GM18502 (cell line): ENCODE measurements around the gene QSER1.

Source experiments
- ATAC-seq: cut with Tn5 transposase; IDR thresholded peaks from one replicate; pipeline ENCODE4 v1.9.1; 2021; ENCODE audit warnings: mild to moderate bottlenecking; ENCODE audit not compliant: unreplicated experiment, poor library complexity

QSER1 gene

GRCh38 chr11:32987851-32988250 lies 95.2 kb downstream of the QSER1 start:
- ATAC-seq = no peak

DNA sequence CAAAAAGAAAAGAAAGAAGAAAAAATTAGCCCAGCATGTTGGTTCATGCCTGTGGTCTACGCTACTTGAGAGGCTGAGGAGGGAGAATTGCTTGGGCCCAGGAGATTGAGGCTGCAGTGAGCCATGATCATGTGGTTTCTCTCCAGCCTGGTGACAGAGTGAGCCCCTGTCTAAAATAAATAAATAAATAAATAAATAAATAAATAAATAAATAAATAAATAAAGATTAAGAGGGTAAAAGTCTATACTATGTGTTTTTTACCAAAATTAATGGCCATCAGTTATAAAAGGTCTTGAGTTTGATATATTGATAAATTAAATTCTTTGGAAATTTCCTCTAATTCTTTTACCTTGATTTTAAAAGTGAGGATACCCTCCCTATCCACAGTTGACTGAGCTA lies 97.9 kb downstream of the QSER1 start:
- ATAC-seq = no peak

DNA sequence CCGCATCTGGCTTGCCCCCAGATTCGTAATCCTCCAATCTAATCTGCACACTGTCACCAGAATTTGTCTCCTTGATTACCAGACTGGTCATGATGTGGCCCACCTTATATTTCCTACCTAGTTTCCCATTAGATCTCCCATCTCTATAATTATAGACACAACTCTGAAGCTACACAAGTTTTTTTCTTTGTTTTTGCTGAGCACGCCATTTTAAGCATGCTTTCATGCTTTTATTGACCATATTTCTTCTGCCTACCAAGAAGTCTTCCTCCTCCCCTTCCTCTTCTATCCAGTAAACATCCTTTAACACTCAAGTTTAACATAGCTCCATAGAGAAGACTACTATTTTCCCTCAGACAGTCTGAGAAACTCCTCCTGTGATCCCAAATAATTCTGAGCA lies 98.8 kb downstream of the QSER1 start:
- no peak for ATAC-seq

DNA sequence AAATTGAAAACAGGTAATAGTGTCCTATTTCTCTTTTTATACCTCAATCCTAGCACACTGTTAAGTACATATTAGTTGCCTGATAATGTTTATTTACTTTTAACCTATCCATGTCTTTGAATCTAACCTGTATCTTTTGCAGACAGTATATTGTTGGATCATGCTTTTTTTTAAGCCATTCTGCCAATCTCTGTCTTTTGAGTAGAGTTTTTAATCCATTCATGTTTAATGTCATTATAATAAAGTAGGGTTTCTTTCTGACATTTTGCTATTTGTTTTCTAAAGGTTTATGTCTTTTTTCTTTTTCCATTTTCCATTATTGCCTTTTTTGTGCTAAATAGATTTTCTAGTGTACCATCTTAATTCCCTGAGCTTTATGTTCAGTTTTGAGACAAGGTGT lies 99.3 kb downstream of the QSER1 start:
- no peak for ATAC-seq

DNA sequence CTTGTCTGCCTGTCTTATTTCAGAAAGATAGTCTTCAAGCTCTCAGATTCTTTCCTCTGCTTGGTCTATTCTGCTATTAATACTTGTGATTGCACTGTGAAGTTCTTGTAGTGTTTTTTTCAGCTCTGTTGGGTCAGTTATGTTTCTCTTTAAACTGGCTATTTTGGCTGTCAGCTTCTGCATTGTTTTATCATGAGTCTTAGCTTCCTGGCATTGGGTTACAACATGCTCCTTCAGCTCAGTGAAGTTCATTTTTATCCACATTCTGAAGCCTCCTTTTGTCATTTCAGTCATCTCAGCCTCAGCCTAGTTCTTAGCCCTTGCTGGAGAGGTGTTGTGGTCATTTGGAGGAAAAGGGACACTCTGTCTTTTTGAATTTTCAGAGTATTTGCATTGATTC lies 107.6 kb downstream of the QSER1 start:
- no peak for ATAC-seq

GRCh38 chr11:33001281-33001680 lies 108.7 kb downstream of the QSER1 start:
- ATAC-seq = no peak

GRCh38 chr11:33001751-33002542 lies 109.3 kb downstream of the QSER1 start:
- no peak for ATAC-seq

GRCh38 chr11:33005175-33005574 lies 112.6 kb downstream of the QSER1 start:
- no peak for ATAC-seq

GRCh38 chr11:33006010-33006409 lies 113.4 kb downstream of the QSER1 start:
- no peak for ATAC-seq

GRCh38 chr11:33013755-33014154 lies 121.1 kb downstream of the QSER1 start:
- ATAC-seq = no peak

GRCh38 chr11:33015621-33016551 lies 123.3 kb downstream of the QSER1 start, which contains the start of gene DEPDC7:
Gene DEPDC7, plus strand, starts transcription at chr11:33015878. Its CDS starts 78 bp downstream, at chr11:33015956.
- ATAC-seq = peak; percentile 70

DNA sequence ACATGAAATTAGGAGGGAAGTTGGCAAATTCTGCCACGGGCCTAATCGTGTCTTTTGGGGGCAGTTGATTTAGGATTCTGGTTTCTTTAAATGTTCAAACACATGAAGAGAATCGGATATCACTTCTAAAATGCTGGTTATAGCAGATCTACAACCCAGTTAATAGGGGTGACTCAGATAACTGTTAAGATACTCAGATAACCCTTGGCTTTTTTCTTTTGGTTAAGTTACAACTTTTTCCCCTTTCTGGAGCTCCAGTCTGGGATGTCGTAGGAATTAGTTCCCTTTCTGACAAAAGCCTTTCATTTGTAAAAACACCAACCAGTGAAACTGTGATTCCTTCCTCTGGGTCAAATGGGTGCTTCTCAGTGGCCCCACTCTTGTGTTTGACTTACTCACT lies 124.0 kb downstream of the QSER1 start:
- ATAC-seq = no peak

DNA sequence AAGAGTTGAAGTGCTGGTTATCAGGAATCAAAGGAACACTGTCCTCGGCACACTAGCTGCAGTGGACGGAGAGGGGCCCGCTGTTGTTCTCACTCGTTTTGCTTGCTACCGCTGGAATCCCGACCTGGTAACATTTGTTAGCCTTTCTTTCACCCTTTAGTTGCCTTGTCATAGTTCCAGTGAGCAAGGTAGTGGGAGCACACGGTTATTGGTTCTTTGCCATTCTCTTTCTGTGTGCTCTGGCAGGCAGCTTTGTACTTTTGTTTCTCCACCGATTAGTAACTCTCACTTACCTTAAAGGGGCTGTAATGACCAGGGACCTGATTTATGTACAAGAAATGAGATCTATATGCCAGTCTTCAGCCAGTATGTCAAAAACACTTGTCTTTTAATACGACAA lies 124.9 kb downstream of the QSER1 start:
- ATAC-seq = no peak

GRCh38 chr11:33017965-33018364 lies 125.4 kb downstream of the QSER1 start:
- ATAC-seq = no peak

- ATAC-seq = no peak
These were observed 126.2 kb downstream of the QSER1 start for GRCh38 chr11:33018840-33019239.

GRCh38 chr11:33021501-33021900 lies 128.9 kb downstream of the QSER1 start:
- no peak for ATAC-seq

DNA sequence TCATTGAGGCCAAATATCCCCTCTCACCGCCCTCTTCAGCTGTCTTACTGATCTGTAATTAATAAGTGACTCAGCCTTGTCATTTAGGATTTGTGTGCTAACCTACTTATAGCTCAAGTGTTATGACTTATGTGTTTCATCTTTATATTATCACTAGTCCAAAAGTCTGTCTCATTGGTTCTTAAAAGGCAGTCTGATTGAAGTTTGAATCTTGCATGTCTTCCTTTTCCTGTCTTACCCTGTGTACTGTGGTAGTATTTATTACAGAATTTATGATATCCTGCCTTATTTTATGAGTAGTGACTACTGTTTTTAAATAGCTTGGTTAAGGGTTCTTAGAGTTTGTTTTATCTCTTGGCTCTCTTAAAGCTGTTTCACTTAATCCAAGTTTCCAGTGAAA lies 129.3 kb downstream of the QSER1 start:
- ATAC-seq = no peak

DNA sequence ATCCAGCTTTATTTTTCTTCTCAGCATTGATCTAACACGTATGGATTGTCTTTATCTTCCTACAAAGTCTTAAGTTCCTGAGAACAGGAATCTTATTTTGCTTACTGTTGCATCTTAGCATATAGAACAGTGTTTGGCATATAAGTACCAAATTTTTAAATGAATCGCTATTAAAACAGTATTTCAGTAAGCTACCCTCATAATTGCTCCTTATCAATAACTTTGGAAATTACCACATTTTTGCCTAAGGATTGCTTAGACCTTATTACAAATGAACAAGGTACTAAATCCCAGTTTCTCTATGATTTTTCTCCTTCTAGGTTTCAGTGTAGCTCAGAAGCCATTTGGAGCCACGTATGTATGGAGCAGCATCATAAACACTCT lies 132.7 kb downstream of the QSER1 start:
- no peak for ATAC-seq

GRCh38 chr11:33027233-33027632 lies 134.6 kb downstream of the QSER1 start:
- no peak for ATAC-seq

DNA sequence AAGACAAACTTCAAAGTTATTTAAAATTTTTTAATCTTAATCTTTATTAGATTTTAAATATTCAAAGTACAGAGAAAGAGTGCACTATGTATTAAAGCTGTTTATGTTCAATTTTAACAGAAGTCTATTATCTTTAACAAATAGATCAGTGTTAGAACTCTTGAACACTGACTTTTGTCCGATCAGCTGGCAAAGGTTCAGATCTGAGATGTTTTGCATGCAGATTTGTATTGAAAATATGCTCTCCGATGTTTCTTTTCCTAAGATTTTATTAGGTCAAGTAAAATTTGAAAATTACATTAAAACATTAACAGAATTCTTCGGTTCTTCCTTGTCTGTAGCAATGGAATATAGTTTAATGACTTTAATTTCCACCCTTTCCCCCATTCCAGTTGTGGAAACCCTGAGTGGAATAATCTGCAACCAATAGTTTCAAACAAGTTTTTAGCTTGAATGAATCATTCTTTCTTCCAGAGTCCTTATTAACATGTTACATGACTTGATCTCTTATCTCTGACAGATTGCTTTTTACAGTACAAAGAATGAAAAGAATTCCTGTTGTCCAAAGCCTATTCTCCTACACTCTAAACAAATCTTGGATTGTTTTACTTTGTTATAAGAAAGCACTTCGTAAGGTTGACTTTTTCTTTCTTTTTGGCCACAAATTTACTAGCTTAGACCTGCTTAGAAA lies 135.4 kb downstream of the QSER1 start:
- no peak for ATAC-seq

DNA sequence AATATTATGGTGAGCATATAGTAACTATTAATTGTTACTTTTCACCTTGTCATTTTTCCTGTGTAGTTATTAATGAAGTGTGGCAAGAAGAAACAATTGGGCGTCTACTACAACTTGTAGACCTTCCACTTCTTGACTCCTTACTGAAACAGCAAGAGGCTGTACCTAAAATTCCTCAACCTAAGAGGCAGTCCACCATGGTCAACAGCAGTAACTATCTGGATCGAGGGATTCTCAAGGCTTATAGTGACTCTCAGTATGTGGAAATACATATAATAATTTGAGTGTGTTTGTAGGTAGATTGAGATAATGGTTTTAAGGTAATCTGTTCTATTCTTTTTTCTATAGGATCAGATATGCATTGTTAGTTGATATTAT lies 135.9 kb downstream of the QSER1 start:
- no peak for ATAC-seq
